Upper lobe of left lung (tissue), 4 donors: Measurements from ENCODE around the gene YDJC.

Source experiments
- CTCF ChIP-seq, 6 experiments: fragments of 450-650 bp in 4 of 6; fragments of 200-600 bp in 2 of 6; sonication (generic) in 2 of 6; IDR thresholded peaks; one replicate each; pipeline ENCODE4 v1.5.1; 2016 to 2019; ENCODE audit warnings: antibody characterized with exemption in 6 of 6
- EP300 ChIP-seq, 4 donors: sonication (generic); formaldehyde crosslinking; IDR thresholded peaks; one replicate each; pipeline ENCODE4 v1.5.1; 2017; ENCODE audit warnings: antibody characterized with exemption in 4 of 4, control low read depth in 2 of 4

- peak in 5 of 6 experiments; percentile 38 to 96 (median 93) for TF ChIP-seq CTCF (IDR thresholded peaks at IDR 0.05)
- TF ChIP-seq EP300 (IDR thresholded peaks at IDR 0.05): no peak
Measured at GRCh38 chr22:21629255-21630149, at the start of gene YDJC.
